ENCODE results near the gene GOSR1.
"Not testable (repeated sequence)": the region's sequence is repeated elsewhere in the genome, so short reads cannot be mapped to it uniquely, and the experiment has no call there.

GOSR1 gene

DNA sequence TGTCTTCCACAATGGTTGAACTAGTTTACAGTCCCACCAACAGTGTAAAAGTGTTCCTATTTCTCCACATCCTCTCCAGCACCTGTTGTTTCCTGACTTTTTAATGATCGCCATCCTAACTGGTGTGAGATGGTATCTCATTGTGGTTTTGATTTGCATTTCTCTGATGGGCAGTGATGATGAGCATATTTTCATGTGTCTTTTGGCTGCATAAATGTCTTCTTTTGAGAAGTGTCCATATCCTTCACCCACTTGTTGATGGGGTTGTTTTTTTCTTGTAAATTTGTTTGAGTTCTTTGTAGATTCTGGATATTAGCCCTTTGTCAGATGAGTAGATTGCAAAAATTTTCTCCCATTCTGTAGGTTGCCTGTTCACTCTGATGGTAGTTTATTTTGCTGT lies 84.6 kb downstream of the GOSR1 start:
- not testable (repeated sequence) for DNase-seq (ENCODE audit: low read depth in 2 of 2)

DNA sequence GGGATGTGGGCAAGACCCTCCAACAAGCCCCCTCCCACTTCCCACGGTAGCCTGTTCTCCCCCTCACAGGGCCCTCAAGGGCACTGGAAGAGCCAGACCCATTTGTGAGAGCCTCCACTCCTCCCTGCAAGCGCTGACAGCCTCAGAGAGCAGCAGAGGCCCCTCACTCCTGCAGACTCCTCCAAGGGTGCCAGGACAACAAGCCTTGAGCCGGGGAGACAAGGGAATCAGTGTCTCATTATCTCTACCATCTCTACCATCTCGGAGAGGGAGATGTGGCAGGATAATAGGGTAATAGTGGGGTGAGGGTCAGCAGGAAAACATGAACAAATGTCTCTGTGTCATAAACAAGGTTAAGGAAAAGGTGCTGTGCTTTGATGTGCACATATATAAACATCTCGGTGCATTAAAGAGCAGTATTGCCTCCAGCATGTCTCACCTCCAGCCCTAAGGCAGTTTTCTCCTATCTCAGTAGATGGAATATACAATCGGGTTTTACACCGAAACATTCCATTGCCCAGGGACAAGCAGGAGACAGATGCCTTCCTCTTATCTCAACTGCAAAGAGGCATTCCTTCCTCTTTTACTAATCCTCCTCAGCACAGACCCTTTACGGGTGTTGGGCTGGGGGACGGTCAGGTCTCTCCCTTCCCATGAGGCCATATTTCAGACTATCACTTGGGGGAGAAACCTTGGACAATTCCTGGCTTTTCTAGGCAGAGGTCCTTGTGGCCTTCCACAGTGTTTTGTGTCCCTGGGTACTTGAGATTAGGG lies 86.1 kb downstream of the GOSR1 start:
- DNase-seq (ENCODE audit: low read depth in 2 of 2) = not testable (repeated sequence)

DNA sequence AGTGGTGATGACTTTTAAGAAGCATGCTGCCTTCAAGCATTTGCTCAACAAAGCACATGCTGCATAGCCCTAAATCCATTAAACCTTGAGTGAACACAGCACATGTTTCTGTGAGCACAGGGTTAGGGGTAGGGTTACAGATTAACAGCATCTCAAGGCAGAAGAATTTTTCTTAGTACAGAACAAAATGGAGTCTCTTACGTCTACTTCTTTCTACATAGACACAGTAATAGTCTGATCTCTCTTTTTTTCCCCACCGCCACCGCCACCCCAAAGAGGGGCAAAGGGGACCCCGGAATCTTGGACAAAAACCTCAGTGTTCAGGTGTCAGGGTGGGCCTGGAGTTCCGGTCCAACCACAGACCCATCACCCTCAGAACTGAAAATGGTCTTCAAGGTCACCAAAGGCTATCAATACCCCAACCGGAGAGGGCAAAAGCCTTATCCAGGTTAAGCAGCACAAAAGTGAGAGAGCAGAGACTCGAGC lies 86.7 kb downstream of the GOSR1 start:
- not testable (repeated sequence) for DNase-seq (ENCODE audit: low read depth in 2 of 2)

GRCh38 chr17:30564422-30565072 lies 87.3 kb downstream of the GOSR1 start:
- not testable (repeated sequence) for DNase-seq (ENCODE audit: low read depth in 2 of 2)

DNA sequence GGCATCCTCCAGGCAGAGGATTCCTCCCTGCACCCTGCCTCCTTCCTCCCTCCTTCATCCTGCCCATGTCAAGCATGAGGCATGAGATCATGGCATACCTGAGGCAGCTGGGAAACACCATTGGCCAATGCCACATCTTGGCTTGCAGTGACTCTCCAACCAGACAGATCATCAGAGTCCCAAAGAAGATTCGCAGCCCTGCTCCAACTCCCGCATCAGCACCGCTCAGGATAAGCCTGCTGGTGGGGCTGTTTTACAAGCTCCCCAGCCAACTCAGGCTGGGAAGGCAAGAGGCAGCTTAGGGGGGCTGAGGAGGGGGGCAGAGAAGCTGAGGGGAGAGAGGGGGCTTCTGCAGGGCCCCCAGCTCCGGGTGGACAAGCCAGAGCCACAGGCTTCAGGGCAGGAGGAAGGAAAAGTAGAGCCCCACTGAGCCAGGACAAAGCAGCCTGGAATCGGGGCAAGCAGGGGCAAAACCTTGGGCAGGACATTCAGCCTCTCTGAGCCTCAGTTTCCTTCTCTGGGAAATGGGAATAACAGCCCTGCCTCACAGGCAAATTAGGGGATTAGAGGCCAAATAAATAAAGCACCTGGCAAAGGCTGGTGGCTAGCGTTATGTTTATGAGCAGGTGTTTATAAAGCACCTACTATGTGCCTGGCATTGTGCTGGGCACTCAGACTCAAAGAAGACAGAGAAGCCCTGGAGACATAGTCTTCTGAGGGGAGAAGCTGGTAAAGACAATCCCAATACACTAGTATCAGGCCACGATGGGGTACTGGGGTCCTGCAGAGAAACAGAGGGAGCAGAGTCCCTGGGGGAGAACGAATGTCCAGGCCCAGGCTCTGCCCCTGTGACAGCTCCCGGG lies 88.1 kb downstream of the GOSR1 start:
- DNase-seq (ENCODE audit: low read depth in 2 of 2) = no peak

DNA sequence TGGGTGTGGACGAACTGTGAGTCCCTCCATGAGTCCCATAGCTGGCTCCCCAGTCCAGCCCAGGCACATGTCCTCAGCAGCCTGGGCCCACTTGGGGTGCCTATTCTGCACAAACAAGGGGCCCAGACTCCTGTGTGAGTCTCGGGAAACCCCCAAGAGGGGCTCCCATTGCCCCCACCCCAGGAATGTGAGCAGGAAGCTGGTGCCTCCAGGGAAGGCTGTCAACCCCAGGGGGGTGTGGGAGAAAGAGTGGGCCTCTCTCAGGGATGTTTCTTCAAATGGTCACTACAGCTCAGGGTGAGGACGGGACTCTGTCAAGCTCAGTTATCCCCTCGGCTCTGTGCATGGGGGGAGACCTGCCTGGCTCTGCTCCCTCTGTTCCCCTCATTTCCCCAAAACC lies 88.9 kb downstream of the GOSR1 start:
- not testable (repeated sequence) for DNase-seq (ENCODE audit: low read depth in 2 of 2)

- not testable (repeated sequence) for DNase-seq (ENCODE audit: low read depth in 2 of 2)
These were observed 89.5 kb downstream of the GOSR1 start for GRCh38 chr17:30566516-30567225.

- no peak for DNase-seq (ENCODE audit: low read depth in 2 of 2)
These were observed 90.3 kb downstream of the GOSR1 start for GRCh38 chr17:30567231-30568116.

DNA sequence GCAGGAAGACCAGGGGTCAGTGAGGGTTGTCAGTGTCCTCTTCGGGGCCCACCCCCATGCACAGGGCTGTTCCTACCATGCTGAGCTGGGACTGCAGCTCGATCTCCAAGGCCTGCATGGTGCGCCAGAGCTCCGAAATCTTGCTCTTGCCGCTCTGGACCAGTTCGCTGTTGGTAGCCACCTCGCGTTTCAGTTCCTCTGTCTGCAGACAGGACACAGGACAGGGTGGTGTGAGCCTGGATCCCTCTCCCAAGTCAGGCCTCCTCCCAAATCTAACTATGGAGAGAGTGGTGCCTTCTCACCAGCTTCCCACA lies 90.9 kb downstream of the GOSR1 start:
- DNase-seq (ENCODE audit: low read depth in 2 of 2) = no peak

GRCh38 chr17:30569531-30570175 lies 92.4 kb downstream of the GOSR1 start:
- DNase-seq (ENCODE audit: low read depth in 2 of 2) = not testable (repeated sequence)

GRCh38 chr17:30570191-30570590 lies 93.0 kb downstream of the GOSR1 start:
- no peak for DNase-seq (ENCODE audit: low read depth in 2 of 2)

GRCh38 chr17:30570596-30571265 lies 93.5 kb downstream of the GOSR1 start:
- no peak for DNase-seq (ENCODE audit: low read depth in 2 of 2)

- DNase-seq (ENCODE audit: low read depth in 2 of 2) = not testable (repeated sequence)
These were observed 94.2 kb downstream of the GOSR1 start for GRCh38 chr17:30571404-30571803.

- no peak for DNase-seq (ENCODE audit: low read depth in 2 of 2)
These were observed 94.7 kb downstream of the GOSR1 start for GRCh38 chr17:30571921-30572320.

DNA sequence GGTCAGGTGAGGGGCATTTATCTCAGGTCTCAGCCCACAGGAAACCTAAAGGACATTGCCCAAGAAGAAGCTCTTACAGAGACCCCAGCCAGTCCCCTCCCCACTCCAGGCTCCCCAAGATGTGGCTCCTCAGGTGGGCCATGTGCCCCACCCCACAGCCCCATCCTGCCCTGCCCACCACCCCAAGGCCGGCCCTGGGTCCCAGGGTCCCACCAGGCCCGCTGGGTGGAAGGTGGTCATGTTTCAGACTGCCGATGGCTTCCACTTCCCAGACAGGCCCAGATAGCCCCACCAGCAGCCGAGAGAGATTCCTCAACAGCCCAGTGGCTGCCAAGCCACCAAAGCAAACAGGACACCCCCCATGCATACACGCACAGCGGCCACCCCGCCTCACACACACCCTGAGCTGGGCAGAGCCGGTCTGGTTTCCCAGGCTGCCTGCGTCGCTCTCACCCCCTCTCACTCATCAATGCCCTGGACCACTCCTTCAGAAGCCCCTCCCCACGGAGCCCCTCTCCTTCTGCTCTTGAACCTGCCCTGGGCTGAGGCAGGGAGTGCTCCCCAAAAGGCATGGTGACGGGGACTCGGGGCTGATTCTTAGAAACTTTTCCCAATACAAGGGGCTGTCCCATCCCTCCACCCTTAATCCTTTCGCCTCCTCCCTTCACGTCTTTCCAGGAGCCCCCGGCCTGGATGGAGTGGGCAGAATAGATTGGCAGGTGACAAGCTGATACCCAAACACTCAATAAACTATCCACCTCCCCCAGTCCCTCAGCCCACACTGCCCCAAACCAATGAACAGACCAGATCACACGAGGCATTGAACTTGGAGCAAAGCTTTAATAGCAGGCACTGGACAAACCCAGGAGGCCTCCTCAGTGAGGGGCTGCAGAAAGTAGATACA lies 95.7 kb downstream of the GOSR1 start:
- DNase-seq (ENCODE audit: low read depth in 2 of 2) = not testable (repeated sequence)

- DNase-seq (ENCODE audit: low read depth in 2 of 2) = no peak
These were observed 96.5 kb downstream of the GOSR1 start for GRCh38 chr17:30573603-30574175.

GRCh38 chr17:30574309-30574708 lies 97.1 kb downstream of the GOSR1 start:
- DNase-seq (ENCODE audit: low read depth in 2 of 2) = not testable (repeated sequence)

DNA sequence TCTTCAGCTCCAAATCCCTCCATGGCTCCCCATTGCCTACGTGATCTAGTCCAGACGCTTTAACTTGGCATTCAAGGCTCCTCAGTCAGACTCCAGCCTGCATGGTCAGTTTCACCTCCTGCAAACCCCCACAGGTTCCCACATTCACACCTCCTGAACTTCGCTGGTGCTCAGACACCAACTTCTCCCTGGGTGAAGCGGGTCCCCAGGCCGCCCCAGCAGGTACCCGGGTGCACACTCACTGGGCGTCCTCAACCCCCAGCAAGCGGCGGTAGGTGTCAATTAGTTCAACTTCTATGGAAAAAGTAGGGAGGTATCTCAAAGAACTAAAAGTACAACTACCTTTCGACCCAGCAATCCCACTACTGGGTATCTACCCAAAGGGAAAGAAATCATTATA lies 97.6 kb downstream of the GOSR1 start:
- not testable (repeated sequence) for DNase-seq (ENCODE audit: low read depth in 2 of 2)

Measured in stimulated activated CD8-positive, alpha-beta memory T cell treated with anti-CD3 and anti-CD28 coated beads, Interleukin-7, amount 100 ng/mL, for 4 hours (primary cell).